ENCODE measurements around the gene APOBEC2.

The APOBEC2 gene

DNA sequence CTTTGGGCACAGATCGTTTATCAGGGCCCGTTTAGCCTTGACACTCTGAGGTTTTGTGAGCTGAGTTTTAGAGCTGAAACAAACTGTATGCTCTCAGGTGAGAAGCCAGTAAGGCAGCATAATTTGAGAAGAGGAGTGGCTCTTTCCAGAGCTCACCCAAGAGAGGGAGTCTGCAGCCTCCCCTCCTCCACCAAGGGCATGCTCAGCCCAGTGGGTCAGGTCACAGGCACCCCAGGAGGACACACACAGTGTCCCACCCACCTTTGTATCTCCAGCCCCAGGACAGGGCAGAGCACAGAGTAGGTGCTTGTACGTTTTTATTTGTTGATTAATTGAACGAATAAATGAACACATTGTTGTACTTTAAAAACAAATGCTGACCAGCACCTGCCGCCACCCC lies 7.3 kb upstream of the APOBEC2 start:
- no peaks in the 10 kb centered on the region for H3K36me3 ChIP-seq (ENCODE audit: control insufficient read depth, insufficient read depth, low read length)
- TF ChIP-seq, protein P1, sequence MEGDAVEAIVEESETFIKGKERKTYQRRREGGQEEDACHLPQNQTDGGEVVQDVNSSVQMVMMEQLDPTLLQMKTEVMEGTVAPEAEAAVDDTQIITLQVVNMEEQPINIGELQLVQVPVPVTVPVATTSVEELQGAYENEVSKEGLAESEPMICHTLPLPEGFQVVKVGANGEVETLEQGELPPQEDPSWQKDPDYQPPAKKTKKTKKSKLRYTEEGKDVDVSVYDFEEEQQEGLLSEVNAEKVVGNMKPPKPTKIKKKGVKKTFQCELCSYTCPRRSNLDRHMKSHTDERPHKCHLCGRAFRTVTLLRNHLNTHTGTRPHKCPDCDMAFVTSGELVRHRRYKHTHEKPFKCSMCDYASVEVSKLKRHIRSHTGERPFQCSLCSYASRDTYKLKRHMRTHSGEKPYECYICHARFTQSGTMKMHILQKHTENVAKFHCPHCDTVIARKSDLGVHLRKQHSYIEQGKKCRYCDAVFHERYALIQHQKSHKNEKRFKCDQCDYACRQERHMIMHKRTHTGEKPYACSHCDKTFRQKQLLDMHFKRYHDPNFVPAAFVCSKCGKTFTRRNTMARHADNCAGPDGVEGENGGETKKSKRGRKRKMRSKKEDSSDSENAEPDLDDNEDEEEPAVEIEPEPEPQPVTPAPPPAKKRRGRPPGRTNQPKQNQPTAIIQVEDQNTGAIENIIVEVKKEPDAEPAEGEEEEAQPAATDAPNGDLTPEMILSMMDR (IDR thresholded peaks at IDR 0.05; ENCODE audit: insufficient read depth, low read length, poor library complexity, severe bottlenecking): no peak
- DNase-seq (ENCODE audit: extremely low read depth, insufficient read length): no peak

DNA sequence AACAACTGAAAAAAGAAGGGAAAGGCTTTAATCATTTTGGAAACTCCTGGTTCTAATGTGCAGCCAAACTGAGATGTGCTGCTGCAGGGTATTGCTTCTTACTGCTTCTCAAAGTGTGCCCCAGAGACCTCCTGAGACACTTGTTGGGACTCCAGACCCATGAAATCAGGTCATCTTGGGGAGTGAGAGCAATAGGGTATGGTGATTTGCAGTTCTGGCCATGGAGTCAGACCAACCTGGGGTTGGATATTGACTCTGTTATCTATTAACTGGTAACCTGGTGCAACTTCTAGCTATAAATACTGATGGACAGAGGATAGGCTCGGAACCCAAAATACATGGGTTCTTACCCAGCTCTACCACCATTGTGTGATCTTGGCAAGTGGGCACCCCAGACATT lies 6.9 kb upstream of the APOBEC2 start:
- TF ChIP-seq, protein P1 (IDR thresholded peaks at IDR 0.05; ENCODE audit: insufficient read depth, low read length, poor library complexity, severe bottlenecking): no peak
- Histone ChIP-seq H3K36me3 (ENCODE audit: control insufficient read depth, insufficient read depth, low read length) (no peaks in the 10 kb centered on the region), H3K27me3 (replicated peaks; ENCODE audit: control insufficient read depth, insufficient read depth, low read length) (no peaks in the 10 kb centered on the region), H3K4me3 (replicated peaks; ENCODE audit: low read depth, low read length) (no peak overlapping the region)
- no peak for DNase-seq (ENCODE audit: extremely low read depth, insufficient read length)

More for the DNA sequence above, 7.3 kb upstream of the APOBEC2 start:
- Histone ChIP-seq H3K4me3 (replicated peaks; ENCODE audit: low read depth, low read length) (no peak overlapping the region), H3K27me3 (replicated peaks; ENCODE audit: control insufficient read depth, insufficient read depth, low read length) (no peaks in the 10 kb centered on the region)

DNA sequence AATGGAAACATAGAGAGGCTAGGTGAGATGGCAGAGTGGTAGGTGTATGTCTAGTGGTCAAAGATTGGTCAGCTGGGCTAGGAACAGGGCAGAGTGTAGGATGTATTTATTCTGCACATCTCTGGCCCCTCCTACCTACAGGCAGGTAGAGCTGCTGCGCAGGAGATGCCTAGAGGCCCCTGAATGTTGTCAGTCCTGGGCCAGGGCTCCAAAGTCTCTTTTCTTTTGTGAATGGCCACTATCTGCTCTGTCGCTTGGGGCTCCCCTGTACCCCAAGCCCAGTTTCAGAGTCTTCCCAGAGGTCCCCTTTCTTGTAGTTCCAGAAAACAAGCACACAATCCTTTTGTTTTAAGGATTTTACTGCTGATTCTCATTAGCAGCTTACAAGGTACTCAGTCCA lies 5.7 kb upstream of the APOBEC2 start:
- TF ChIP-seq, protein P1 (IDR thresholded peaks at IDR 0.05; ENCODE audit: insufficient read depth, low read length, poor library complexity, severe bottlenecking): no peak
- H3K36me3 ChIP-seq (ENCODE audit: control insufficient read depth, insufficient read depth, low read length): no peaks in the 10 kb centered on the region
- H3K27me3 ChIP-seq (replicated peaks; ENCODE audit: control insufficient read depth, insufficient read depth, low read length): no peaks in the 10 kb centered on the region
- H3K4me3 ChIP-seq (replicated peaks; ENCODE audit: low read depth, low read length): no peak overlapping the region
- DNase-seq (ENCODE audit: extremely low read depth, insufficient read length): no peak

DNA sequence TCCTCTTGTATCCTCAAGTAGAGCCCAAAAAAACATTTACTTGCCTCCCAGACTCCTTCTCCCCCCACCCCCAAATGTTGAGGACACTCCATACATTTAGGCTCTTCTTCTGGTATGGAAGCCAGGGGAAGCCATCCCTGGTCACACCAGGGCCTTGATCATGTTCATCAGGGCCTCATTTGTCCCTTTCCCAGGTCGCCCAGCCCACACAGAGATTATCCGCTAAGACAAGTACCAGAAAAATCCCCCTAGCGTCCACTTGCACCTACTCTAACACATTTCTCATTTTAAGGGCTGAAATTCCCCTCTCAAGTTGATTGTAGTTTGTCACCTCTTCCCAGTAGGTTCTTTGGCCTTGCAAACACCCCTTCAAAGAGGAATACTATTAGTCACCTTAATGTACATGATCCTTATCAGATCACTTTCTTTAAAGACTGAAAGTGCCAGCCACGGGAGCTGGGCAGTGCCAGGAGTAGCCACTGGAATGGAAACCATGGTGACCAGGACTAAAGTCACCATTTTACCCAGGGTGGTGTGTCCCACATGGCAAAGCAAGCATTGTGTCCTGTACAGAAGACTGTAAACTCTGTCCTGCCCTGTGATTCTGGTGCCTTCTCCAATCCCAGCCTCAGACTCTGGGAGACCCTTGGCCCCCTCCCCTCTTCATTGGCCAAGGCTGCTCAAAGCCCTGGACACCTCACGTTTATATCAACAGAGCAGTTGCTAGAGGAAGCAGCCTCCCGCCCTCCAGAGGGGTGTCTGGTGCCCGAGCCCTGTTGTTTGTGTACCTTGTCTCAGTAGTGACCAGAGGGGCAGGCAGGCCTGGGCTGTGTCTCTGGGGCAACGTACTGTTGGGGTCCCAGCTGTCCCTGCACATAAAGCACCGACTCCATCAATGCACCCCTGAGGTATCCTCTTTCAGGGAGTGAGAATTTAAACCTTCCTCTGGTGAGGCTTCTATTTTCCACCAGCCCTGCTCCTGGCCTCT lies 5.0 kb upstream of the APOBEC2 start:
- Histone ChIP-seq H3K27me3 (replicated peaks; ENCODE audit: control insufficient read depth, insufficient read depth, low read length) (no peaks in the 10 kb centered on the region), H3K4me3 (replicated peaks; ENCODE audit: low read depth, low read length) (no peak overlapping the region), H3K36me3 (ENCODE audit: control insufficient read depth, insufficient read depth, low read length) (no peaks in the 10 kb centered on the region)
- TF ChIP-seq, protein P1 (IDR thresholded peaks at IDR 0.05; ENCODE audit: insufficient read depth, low read length, poor library complexity, severe bottlenecking): no peak
- DNase-seq (ENCODE audit: extremely low read depth, insufficient read length): no peak

DNA sequence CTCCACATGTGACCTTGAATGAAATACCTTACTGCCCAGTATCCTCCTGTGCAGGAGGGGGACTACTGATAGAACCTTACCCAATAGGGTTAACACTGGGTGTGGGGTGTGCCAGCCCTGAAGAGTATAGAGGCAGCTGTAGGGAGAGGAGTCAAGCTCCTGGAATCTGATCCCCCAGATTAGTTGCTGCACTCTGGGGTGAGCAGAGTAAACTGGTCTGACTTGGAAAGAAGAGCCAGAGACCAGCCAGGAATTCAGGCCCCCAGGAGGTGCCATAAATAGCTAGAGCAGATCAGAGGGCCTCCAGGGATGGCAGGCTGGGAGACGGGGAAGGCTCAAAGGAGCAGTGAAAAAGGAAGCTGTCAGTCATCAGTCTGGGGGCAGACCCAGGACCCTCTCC lies 3.5 kb upstream of the APOBEC2 start:
- Histone ChIP-seq H3K27me3 (replicated peaks; ENCODE audit: control insufficient read depth, insufficient read depth, low read length) (no peaks in the 10 kb centered on the region), H3K36me3 (ENCODE audit: control insufficient read depth, insufficient read depth, low read length) (no peaks in the 10 kb centered on the region), H3K4me3 (replicated peaks; ENCODE audit: low read depth, low read length) (no peak overlapping the region)
- no peak for DNase-seq (ENCODE audit: extremely low read depth, insufficient read length)
- TF ChIP-seq, protein P1 (IDR thresholded peaks at IDR 0.05; ENCODE audit: insufficient read depth, low read length, poor library complexity, severe bottlenecking): no peak

Data from GM06990 (cell line).